ENCODE measurements around the gene MEF2A.

Gene MEF2A

GRCh38 chr15:99707473-99708270 is 141.9 kb downstream of the MEF2A start:
- DNase-seq: no peak

DNA sequence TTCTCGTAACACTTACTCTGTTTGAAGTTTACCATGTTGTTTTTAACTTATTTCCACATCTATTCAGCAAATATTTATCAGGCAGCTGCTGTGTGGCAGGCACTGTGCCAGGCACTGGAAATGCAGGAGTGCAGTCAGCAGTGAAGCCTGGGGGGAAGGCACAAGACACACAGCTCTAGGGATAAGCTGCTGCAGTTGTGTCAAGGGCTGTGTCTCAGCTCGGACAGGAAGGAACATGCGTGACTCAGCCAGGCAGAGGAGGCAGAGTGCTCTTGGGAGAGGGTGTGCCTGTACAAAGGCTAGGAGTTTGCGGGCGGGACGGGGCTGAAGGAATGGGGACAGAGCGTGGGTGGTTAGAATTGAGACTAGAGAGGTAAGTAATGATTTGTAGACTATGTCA is 142.8 kb downstream of the MEF2A start:
- DNase-seq: peak; percentile 27 to 47

- DNase-seq: no peak
Observed at GRCh38 chr15:99709243-99709986, 143.6 kb downstream of the MEF2A start.

- DNase-seq: no peak
Observed at GRCh38 chr15:99711625-99712024, 145.8 kb downstream of the MEF2A start.

- no peak for DNase-seq
Observed at GRCh38 chr15:99712415-99712814, 146.6 kb downstream of the MEF2A start.

- no peak for DNase-seq
Observed at GRCh38 chr15:99716540-99717095, 150.8 kb downstream of the MEF2A start.

DNA sequence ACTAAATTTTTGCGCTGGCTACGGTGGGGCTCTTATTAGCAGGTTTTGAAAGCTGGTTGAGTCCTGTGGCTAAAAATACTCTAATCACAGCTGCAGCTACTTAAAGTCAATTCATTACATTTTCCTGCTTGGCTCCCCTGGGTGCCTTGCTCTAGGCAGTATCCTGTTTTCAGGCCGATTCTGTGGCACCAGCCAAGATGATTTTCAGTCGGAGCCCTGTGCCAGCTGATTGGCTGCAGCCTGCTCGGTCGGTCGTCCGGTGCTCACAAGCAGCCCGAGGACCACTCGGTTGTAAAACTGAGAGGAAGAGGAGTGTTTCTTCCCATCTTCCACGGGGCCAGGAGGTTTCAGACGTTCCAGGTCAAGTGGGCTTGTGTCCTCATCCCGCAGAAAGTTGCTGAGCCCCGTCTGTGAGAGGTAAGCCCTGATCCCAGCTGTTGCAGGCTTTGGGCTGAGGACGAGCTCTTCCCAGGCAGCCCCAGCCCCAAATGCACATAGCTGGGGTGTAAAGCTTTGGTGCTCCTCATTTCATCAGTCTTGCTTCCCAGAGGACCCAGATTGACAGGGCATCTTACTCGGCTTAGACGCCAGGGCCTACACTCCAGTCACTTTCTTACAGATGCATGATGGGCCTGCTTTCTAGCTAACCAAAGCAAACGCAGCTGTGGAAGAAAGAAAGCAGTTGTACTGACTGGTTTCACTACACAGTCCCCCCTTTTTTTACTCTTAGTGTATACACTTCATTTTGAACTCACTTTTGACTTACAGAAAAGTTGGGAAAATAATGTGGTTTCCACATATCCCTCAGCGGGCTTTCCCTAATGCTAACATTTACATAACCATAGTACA is 151.6 kb downstream of the MEF2A start:
- no peak for DNase-seq

DNA sequence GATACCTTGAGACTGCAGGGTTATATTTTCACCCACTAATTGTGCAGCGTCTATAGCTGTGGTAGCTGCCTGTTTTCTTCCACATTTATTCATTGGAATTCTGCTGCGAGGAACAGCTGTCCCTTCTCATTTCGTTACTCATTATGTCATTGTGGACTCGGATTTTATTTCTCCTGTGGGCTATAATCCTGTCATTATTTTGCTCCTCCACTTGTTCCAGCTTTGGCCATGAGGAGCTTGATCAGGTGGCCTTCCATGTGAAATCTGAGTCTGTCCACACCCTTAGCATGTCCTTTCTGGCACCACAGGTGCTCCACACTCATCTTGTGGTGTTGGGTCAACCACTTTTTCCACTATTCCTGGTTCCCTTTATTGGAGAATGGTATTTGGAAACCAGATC is 152.6 kb downstream of the MEF2A start:
- no peak for DNase-seq

- DNase-seq: peak in 1 of 2 experiments; percentile 24
Observed at GRCh38 chr15:99719096-99719541, 153.3 kb downstream of the MEF2A start.

DNA sequence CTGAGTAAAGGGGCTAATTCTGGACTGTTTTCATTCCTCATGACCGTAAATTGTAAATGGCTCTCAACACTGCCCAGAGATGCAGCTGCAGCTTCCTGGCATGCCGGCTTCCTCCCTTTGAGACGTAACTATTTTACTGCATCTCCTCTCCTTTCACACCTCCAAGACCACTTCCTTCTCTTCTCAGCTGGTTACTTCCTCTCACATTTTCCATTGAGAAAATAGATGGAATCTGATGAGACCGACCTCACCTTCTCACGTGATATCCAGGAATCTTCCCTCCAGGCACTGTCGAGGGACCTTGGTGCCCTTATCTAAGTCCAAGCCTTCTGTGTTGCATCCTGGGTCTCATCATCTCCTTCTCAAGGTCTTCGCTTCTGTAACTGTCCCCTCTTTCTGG is 154.7 kb downstream of the MEF2A start:
- DNase-seq: no peak

DNA sequence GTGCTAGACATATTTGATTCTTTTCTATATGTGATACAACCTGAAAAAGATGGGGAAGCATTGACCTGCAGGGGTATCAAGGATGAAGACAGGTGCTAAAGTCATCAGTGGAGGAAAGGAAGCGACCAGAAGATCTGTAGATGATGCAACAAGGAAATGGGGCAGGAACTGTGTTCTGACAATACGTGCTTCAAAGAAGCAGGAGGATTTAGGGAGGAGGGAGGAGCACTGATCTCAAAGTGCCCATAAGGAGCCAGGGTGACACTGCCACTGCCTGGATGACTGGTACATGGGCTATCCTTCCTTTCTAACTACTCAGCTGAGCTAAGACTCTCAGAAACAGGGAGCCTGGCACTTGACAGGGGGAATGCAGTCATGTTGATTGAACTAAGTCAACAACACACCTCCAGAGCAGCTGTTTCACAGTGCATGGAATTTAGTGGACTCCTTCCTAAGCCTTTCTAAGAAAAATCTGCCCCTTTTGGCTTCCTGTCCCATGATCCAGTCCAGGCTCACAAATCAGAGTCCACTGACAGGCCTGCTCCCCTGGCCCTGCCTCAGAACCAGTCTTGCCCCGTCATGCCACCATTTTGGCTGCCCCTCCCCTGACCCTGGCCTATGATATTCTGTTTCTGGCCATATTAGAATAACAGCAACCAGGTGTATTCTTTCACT is 155.5 kb downstream of the MEF2A start:
- DNase-seq: no peak

DNA sequence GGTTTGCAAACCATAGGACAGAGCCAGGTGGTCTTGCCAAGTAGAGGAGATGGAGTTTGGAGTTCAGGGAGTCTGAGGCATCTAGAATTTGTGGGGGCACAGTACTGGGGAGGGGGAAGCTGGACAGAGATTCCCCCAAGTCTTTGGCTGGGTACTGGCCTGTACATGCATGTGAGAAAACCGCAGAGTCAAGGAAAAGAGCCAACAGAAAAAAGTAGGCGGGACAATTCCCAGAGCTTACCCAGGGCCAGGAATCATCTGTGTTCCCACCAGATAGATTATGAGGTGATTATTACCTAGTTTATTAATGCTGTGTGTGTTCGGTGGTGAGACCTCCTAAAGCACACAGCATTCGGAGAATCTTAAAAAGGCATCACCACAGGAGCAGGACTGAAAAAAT is 156.1 kb downstream of the MEF2A start:
- DNase-seq: no peak

DNA sequence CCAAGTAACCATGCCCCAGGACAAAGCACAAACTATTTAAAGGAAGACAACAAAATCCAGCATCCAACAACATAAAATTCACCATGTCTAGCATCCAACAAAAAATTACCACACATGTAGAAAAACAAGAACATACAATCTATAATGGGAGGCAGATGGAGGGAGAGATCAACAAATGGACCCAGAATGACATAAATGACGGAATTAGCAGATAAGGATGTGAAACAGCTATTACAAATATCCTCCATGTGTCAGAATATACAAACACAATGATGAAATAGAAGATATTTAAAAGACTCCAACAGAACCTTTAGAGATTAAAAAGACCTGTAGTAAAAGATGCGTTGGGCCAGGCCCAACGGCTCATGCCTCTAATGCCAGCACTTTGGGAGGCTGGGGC is 156.6 kb downstream of the MEF2A start:
- no peak for DNase-seq

DNA sequence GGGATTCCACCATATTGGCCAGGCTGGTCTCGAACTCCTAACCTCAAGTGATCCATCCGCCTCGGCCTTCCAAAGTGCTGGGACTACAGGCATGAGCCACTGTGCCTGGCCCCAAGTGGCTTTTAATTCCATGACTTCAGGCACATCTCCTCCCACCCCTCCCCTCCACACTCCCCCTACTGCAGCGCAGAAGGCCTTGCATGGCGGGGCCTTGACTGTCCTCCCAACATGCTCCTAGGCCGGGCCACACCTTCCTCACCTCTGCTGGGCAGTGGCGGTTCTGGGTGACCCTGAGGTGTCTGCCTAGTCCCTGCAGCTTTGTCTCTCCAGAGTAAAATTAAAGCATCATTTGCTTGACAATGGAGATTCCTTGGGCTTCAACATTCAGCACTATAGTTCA is 160.5 kb downstream of the MEF2A start:
- DNase-seq: no peak

DNA sequence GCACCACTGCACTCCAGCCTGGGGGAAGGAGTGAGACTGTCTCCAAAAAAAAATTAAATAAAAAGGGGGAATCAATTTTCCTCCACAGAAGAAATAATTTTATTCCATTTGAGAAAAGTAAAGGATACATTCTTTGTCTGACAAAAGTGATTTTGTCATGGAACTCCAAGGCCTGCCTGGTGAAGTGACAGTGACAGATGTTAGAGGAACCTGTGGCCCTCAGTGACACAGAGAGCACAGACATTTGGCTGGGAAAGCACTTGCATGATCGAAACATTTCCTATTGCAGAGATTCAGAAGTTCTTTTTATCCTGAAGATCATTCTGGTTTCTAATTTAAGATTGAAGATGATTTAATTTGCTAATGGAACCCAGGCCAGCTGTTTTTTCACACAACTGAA is 161.5 kb downstream of the MEF2A start:
- DNase-seq: no peak

DNA sequence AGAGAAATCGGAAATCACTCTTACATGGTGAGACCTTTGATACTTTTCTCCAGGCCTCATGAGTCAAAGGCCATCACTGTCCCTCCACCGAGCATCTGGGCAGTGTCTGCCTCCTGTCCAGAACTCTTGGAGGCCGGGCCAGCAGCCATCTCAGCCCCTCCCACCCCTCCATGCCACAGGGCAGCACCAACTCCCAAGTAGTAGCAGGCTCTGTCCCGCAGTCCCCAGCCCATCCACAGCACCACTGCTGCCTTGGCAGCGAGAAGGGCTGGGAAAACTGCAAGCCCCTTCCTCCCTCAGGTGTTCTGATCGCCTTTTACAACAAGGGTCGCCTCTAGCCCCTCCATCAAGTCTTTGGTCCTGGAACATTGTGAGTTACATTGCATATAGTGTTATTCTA is 161.9 kb downstream of the MEF2A start:
- no peak for DNase-seq

- no peak for DNase-seq
Observed at GRCh38 chr15:99728916-99729315, 163.1 kb downstream of the MEF2A start.

GRCh38 chr15:99729327-99729726 is 163.5 kb downstream of the MEF2A start:
- DNase-seq: no peak

- DNase-seq: peak; percentile 35 to 37
Observed at GRCh38 chr15:99729920-99730319, 164.1 kb downstream of the MEF2A start.

- no peak for DNase-seq
Observed at GRCh38 chr15:99731336-99732123, 165.7 kb downstream of the MEF2A start.

- DNase-seq: no peak
Observed at GRCh38 chr15:99732124-99732750, 166.5 kb downstream of the MEF2A start.

All from Kasumi-1 (cell line).